Kidney capillary endothelial cell (primary cell): ENCODE data around the gene SH3TC1.

Experiments
- DNase-seq: peaks from one replicate; pipeline ENCODE4 v3.0.0-alpha.2; 2018; ENCODE audit warnings: low spot score

Gene SH3TC1

DNA sequence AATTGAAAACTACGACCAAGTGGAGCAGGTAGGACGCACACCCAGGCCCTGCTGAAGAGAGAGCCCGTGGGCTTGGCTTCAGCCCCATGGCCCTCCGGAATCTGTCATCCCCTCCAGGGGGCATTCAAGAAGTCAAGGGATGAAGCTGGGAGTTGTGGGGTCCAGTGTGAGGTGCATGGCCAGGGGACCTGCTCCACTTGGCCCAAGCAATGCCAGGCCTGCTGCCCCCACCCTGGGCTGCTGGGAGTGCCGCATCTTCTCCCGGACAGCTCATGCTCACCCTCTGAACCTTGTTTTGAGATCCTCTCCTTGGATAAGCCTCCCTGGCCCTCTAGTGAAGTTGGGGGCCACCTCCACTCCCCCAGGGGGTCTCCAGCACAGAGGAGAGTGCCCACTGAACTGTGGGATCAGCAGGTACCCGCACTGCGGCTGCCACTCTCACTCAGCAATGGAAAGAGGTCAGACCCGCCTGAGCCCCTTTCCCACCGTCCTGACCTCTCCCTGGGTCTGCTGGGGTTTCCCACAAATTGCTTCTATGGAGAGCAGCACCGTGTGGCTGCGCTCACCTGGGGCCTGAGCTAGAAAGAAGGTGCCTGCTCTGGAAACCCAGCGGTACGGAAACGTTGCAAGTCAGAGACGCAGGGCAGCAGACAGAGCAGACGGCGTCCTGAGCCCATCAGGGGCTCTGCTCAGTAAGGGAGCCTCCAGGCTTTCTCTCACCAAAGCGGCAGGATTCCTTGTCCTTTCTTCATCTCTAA lies 35.5 kb upstream of the SH3TC1 start:
- no peak for DNase-seq

DNA sequence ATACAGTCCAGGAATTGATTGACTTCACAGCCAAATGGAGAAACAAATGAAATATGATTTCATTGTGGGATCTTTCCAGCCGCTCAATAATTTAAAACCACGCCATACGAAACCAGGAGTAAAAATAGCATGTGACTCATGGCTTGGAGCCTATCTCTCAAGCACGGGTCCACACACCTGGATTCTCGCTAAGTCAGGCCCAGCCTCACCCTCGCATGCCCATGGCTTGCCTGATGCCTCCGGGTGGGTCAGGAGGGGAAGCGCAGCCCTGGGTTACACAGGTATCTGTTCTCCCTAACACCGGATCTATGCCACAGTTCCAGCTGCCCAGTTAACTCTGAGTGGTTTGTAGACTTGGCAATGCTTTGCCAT lies 34.9 kb upstream of the SH3TC1 start:
- no peak for DNase-seq

DNA sequence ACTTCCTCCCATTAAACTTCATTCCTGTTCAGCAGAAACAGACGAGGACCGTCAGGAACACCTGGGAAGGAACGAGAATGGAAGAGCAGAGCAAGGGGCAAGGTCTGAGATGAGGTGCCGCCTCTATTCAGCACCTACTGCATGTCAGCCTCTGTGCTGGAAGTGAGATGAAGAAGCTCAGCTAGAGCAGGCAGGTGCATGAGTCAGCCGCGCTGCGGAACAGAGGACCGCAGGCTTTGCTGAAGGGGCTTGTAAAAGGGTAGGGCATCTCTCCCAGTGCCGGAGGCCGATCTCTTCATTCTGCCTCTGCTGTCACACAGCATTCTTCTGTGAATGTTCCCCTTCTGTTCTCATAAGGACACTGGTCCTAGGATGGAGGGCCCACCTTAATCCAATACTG lies 34.4 kb upstream of the SH3TC1 start:
- no peak for DNase-seq

DNA sequence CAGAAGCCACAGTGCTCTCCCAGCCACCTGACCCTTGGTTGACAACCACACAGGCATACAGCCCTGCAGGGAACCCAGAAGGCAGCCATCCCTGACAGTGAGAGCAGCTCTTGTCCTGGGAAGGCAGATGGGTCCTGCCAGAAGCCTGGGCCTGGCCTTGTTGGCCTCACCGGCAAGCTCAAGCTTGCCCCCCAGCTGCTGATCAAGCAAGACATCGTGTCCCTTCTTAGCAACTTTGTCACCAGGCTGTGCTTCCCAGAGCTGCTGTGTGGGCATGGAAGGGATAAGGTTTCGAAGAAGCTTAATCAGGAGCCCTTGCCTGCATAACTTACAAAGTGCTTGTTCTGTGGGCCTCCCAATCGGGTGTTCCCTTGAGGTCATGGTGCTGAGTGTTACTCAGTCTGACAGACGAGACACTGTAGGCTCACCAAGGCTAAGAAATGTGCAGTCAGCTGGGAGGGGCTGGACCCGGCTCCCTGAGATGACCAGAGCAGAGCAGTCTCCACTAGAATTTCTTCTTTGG lies 33.7 kb upstream of the SH3TC1 start:
- no peak for DNase-seq

DNA sequence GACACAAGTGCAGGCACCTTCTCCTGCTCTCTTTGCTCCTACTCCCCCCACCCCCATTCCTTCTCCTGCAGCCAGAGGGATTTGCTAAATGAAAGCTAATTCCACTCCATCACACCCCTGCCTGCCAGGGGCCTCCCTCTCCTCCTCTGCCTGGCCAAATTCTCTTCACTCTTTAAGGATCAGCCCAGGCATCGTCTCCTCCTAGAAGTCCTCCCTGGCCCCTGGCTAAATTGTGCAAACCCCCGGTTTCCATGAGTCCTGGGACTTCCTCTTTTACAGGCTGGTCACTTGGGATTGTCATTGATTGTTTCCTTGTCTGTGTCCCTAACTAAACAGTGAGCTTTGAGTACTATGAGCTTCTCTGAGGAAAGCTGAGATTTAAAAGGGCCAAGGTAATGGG lies 31.8 kb upstream of the SH3TC1 start:
- no peak for DNase-seq

DNA sequence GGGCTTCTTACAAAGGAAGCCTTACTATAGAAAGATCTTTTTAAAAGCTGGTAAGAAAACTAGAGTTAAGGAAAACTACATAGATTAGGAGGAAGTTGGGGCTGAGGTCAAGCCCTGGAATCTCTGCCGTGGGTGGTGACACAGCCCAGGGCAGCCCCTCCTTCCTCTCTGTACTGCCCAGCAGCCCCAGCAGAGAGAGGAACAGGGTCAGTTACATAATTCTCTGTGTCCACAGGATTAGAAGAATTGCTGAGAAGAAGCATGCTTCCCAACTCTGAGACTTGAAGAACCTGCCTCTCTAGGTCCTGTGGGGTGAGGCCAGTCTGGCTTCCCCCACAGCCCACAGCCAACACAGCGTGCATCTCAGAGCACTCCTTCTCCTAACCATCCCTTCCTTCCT lies 31.3 kb upstream of the SH3TC1 start:
- DNase-seq: no peak

GRCh38 chr4:8168232-8168631 lies 30.9 kb upstream of the SH3TC1 start:
- DNase-seq: no peak

- no peak for DNase-seq
These were observed 30.1 kb upstream of the SH3TC1 start for GRCh38 chr4:8168832-8169598.

- DNase-seq: no peak
These were observed 29.3 kb upstream of the SH3TC1 start for GRCh38 chr4:8169763-8170162.

GRCh38 chr4:8170341-8170740 lies 28.7 kb upstream of the SH3TC1 start:
- DNase-seq: no peak

GRCh38 chr4:8171266-8171665 lies 27.8 kb upstream of the SH3TC1 start:
- no peak for DNase-seq

- no peak for DNase-seq
These were observed 26.8 kb upstream of the SH3TC1 start for GRCh38 chr4:8171984-8172924.

DNA sequence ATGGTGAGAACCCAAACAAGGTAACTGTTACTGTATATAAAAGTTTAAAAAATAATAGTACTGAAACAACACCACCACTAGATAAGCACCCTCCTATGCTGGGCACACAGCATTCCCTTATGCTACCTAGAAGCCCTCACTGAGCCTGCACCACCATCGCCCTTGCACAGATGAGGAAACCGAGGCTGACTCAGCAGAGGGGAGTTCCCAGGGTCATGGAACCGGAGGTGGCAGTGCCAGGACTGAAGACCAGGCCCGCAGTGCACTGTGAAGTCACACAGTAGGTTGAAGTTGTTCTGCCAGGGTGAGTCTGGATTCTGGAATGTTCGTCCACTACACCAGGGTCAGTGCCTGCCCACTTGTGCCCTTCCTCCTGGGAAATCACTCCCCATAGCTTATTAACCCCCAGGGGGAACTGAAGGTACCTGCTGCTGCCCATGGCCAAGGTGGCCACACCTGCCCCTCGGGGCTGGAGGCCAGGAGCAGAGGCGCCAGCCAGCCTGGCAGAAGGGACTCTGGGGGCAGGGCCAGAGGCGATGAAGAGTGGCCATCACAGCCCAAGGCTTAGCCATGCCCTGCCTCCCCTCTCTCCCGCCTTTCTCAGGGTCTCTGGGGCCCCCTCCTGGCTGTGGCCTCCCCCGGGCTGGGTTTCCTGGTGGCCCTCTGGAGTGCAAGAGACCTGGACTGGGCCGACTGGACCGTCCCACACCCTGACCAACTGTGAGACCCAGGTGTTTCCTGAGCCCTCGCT lies 25.4 kb upstream of the SH3TC1 start:
- DNase-seq: no peak

DNA sequence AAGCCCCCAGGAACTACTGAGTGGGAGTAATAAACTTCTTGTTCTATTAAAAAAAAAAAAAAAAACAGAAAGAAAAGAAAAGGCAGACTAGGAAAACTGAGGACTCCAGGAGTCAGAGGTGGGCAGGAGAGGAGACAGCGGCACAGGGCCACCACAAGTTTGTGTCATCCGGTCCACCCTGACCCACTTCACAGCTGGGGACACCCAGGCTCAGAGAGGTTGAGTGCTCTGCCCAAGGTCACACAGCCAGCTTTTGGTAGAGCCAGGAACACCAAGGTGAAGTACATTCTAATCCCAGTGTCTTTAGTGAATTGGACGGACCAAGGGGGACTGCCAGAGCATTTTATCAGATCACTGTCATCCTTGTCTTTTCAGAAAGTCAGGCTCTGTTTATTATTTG lies 24.1 kb upstream of the SH3TC1 start:
- no peak for DNase-seq

DNA sequence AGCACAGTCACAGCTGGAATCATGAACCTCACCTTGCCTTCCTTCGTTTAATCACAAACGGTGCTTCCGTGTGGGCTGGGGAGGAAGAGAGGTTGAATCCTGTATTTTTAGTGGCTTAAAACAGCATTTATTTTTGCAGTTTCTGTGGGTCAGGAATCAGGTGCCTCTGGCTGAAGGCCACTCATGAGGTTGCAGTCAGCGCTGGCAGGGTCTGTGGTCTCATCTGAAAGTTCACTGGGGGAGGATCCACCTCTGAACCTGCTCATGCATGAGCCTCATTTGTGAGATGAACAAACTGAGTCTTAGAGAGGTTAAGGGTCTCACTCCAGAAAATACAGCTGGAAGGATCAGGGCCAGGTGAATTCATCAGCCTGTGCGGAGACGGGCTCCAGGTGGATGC lies 23.4 kb upstream of the SH3TC1 start:
- no peak for DNase-seq

GRCh38 chr4:8176547-8177399 lies 22.3 kb upstream of the SH3TC1 start:
- DNase-seq: no peak

GRCh38 chr4:8177552-8177951 lies 21.5 kb upstream of the SH3TC1 start:
- no peak for DNase-seq

- no peak for DNase-seq
These were observed 21.1 kb upstream of the SH3TC1 start for GRCh38 chr4:8177956-8178355.

- DNase-seq: no peak
These were observed 20.0 kb upstream of the SH3TC1 start for GRCh38 chr4:8179074-8179473.

DNA sequence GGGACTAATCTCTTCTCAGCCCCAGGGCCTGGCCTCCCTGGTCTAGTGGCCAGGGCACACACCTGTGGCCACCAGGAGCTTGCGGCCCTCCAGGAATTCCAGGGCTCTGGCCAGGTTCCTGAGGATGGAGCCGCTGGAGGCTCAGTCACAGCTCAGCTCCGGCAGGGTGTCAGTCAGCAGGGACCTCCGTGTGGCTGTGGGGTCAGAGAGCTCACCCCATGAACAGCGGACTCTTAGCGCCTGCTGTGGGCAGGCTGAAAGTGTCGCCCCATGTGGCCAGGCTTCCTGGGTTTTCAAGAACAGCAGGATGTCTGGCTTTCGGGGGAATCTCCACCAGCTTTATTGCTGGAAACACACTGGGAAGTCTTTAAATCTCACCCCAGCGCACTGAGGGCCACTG lies 19.3 kb upstream of the SH3TC1 start:
- DNase-seq: no peak
